Naive thymus-derived CD4-positive, alpha-beta T cell (primary cell): ENCODE measurements around the gene AQP6. TPM values are rescaled to one million over a fixed set of nuclear protein-coding genes. Genes with fewer than 3 reads are reported as not detected.

Experiments used
- ATAC-seq: fragments of 150-1000 bp; cut with Tn5 transposase; 2 replicates; pipeline ENCODE4 v1.10.0; 2021; ENCODE audit warnings: mild to moderate bottlenecking, moderate library complexity
- CTCF ChIA-PET: fragments of 350-600 bp; sonication (Branson Sonifier 250); formaldehyde crosslinking; loops from one replicate; lab custom pipeline; 2021; ENCODE audit warnings: antibody characterized with exemption; lab: Charles Lee
- POLR2A ChIA-PET: fragments of 350-600 bp; sonication (Branson Sonifier 250); formaldehyde crosslinking; loops from one replicate; lab custom pipeline; 2021; ENCODE audit warnings: antibody characterized with exemption, inconsistent platforms; lab: Charles Lee
- DNase-seq, 9 donors: peaks; one replicate each; pipeline versions ENCODE4 v3.0.0 to v3.0.0-alpha.2; 2020 to 2022; ENCODE audit warnings: mixed read lengths in 1 of 9
- H3K27ac ChIP-seq: one replicate; pipeline ENCODE4 v1.7.0; 2013; ENCODE audit warnings: mild to moderate bottlenecking, low read depth, low read length, moderate library complexity
- H3K27me3 ChIP-seq, 2 donors: one replicate each; pipeline ENCODE4 v1.7.0; 2013; ENCODE audit warnings: low read length in 2 of 2, mild to moderate bottlenecking in 2 of 2, moderate library complexity in 2 of 2; ENCODE audit not compliant: control insufficient read depth in 2 of 2, insufficient read depth in 2 of 2
- H3K36me3 ChIP-seq, 3 experiments: 1 replicate in 2 of 3; 2 replicates in 1 of 3; pipeline ENCODE4 v1.7.0; 2013; ENCODE audit warnings: low read length in 3 of 3, mild to moderate bottlenecking in 3 of 3, moderate library complexity in 1 of 3; ENCODE audit not compliant: insufficient read depth in 3 of 3, control insufficient read depth in 2 of 3
- H3K4me1 ChIP-seq, 2 donors: one replicate each; pipeline ENCODE4 v1.7.0; 2013; ENCODE audit warnings: low read length in 2 of 2, mild to moderate bottlenecking in 2 of 2, moderate library complexity in 1 of 2; ENCODE audit not compliant: control insufficient read depth in 2 of 2, insufficient read depth in 2 of 2
- H3K4me3 ChIP-seq: 2 replicates; pipeline ENCODE4 v1.7.0; 2013; ENCODE audit warnings: mild to moderate bottlenecking, low read length
- H3K9me3 ChIP-seq, 3 experiments: 1 replicate in 2 of 3; 2 replicates in 1 of 3; pipeline ENCODE4 v1.7.0; 2013; ENCODE audit warnings: low read length in 3 of 3; ENCODE audit not compliant: control insufficient read depth in 2 of 3
- H3K27ac Mint-ChIP-seq, 9 donors: one replicate each; pipeline ENCODE4 v1.8.0; 2020 to 2022; ENCODE audit warnings: mixed read lengths in 9 of 9, mild to moderate bottlenecking in 8 of 9, moderate library complexity in 5 of 9, inconsistent platforms in 2 of 9
- H3K27me3 Mint-ChIP-seq, 5 donors: one replicate each; pipeline ENCODE4 v1.8.0; 2021 to 2022; ENCODE audit warnings: mixed read lengths in 5 of 5, mild to moderate bottlenecking in 1 of 5
- H3K36me3 Mint-ChIP-seq, 5 donors: one replicate each; pipeline ENCODE4 v1.8.0; 2020 to 2022; ENCODE audit warnings: mixed read lengths in 5 of 5, mild to moderate bottlenecking in 3 of 5, inconsistent platforms in 1 of 5
- H3K4me1 Mint-ChIP-seq, 7 donors: one replicate each; pipeline ENCODE4 v1.8.0; 2020 to 2022; ENCODE audit warnings: mixed read lengths in 7 of 7, mild to moderate bottlenecking in 3 of 7, inconsistent platforms in 1 of 7
- H3K4me3 Mint-ChIP-seq, 10 donors: one replicate each; pipeline ENCODE4 v1.8.0; 2020 to 2022; ENCODE audit warnings: mild to moderate bottlenecking in 10 of 10, mixed read lengths in 10 of 10, moderate library complexity in 6 of 10, inconsistent platforms in 2 of 10
- H3K9me3 Mint-ChIP-seq, 11 donors: one replicate each; pipeline ENCODE4 v1.8.0; 2020 to 2022; ENCODE audit warnings: mixed read lengths in 11 of 11, mild to moderate bottlenecking in 4 of 11, inconsistent platforms in 1 of 11, moderate library complexity in 1 of 11
- intact Hi-C, 2 donors: fragments of 100-400 bp; cut with micrococcal nuclease; formaldehyde crosslinking; loops; one replicate each; pipeline ENCODE4 v1.15.1; 2023
- polyA plus RNA-seq, 2 donors: library from polyadenylated mRNA; unstranded; fragments of 300-500 nt; fragmentation: Illumina TruSeq; gene quantifications; one replicate each; pipeline ENCODE4 v1.2.3, GENCODE V29; 2021
- total RNA-seq, 6 experiments: library from RNA in 5 of 6; stranded (reverse) in 5 of 6; gene quantifications; 1 replicate in 5 of 6; 2 replicates in 1 of 6; pipeline ENCODE4 v1.2.3 and lab custom pipeline; 2021 to 2026

The AQP6 gene
- total and polyA plus RNA-seq, 7 experiments from 2014 or later: not detected

DNA sequence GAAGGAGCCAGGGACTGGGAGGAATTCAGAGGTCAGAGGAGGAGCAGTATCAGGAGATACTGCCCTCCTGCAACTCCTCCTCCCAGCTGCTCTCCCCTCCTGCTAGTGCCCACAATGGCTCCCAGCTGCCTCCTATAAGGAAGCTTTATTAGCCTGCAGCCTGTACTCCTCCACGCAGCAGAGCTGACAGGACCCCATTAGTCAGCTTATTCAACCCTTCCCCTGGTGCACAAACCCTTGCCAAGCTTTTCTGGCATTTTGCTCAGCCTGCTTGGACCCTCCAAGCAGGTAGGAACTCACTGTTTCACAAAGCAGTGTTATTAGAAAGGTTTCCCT lies 29.2 kb upstream of the AQP6 start:
- Mint-ChIP-seq H3K9me3 (no peaks in the 10 kb centered on the region), H3K27me3 (peaks cover 0 to 10% (median 0%) of the 10 kb centered on the region in 5 donors), H3K4me1 (peaks cover 6 to 27% (median 15%) of the 10 kb centered on the region in 7 donors), H3K4me3 (no peak overlapping the region), H3K36me3 (peaks cover 0 to 1% (median 0%) of the 10 kb centered on the region in 5 donors), H3K27ac (no peak overlapping the region)
- CTCF ChIA-PET: no interaction called here
- H3K27ac ChIP-seq: no peak overlapping the region
- ATAC-seq: no peak
- no peaks in the 10 kb centered on the region for H3K9me3 ChIP-seq
- H3K27me3 ChIP-seq: no peaks in the 10 kb centered on the region
- no peaks in the 10 kb centered on the region for H3K36me3 ChIP-seq
- no peak overlapping the region for H3K4me3 ChIP-seq
- H3K4me1 ChIP-seq: no peaks in the 10 kb centered on the region
- DNase-seq: no peak
- intact Hi-C loops: no loop called here
- POLR2A ChIA-PET: no interaction called here

DNA sequence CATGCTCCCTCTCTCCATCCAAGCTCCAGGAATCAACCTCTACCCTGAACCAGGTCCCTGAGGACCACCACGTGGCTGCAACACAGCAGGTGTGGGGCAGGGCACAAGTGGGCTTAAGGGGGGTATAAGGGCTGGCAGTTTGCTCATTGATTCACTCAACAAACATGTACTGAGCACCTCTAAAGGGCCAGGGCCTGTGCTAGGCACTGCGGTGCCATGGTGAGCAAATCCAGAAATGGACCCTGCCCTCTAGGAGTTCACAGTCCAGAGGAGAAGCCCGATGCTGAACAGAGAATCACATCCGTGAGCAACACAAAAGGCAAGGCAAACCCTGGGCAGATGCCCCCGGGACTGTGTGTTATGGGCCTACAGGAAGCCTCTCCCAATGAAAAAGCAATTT lies 28.7 kb upstream of the AQP6 start:
- Histone ChIP-seq H3K4me1 (no peaks in the 10 kb centered on the region), H3K27ac (no peak overlapping the region), H3K9me3 (no peaks in the 10 kb centered on the region), H3K27me3 (no peaks in the 10 kb centered on the region), H3K4me3 (no peak overlapping the region), H3K36me3 (no peaks in the 10 kb centered on the region)
- H3K36me3 Mint-ChIP-seq: peaks cover 0 to 1% (median 0%) of the 10 kb centered on the region in 5 donors
- ATAC-seq (no peak), DNase-seq (no peak)
- POLR2A ChIA-PET: no interaction called here
- peaks cover 6 to 27% (median 15%) of the 10 kb centered on the region in 7 donors for H3K4me1 Mint-ChIP-seq
- no peak overlapping the region for H3K27ac Mint-ChIP-seq
- intact Hi-C loops: loop anchor here in 1 of 2 donors (2.0 kb wide), 1 partner anchor 77 kb away; no protein-coding TSS in a partner anchor
- CTCF ChIA-PET: no interaction called here
- no peak overlapping the region for H3K4me3 Mint-ChIP-seq
- H3K27me3 Mint-ChIP-seq: peaks cover 0 to 10% (median 4%) of the 10 kb centered on the region in 5 donors
- no peaks in the 10 kb centered on the region for H3K9me3 Mint-ChIP-seq

DNA sequence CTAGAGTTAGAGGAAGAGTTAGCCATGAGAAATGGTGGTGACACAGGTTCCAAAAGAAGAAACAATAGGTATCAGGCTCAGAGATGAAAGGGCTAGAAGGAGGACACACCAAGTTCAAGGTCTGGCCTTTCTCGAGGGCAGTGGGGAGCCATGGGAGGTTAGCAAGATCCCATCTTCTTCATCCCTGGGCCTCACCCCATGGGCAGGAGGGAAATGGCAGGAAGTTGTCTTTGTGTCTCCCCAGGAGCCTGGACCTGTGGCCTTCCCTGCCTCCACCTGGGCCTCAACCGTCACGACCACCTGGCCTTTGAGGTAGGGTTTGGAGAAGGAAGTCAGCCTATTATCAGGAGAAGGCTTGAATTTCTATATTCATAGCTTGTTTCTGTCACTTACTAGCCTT lies 28.0 kb upstream of the AQP6 start:
- Mint-ChIP-seq H3K4me1 (peaks cover 6 to 27% (median 15%) of the 10 kb centered on the region in 7 donors), H3K4me3 (peak overlapping the region in 3 of 10 donors; percentile 88 to 93 (median 92)), H3K27me3 (peaks cover 0 to 10% (median 4%) of the 10 kb centered on the region in 5 donors), H3K36me3 (peaks cover 0 to 1% (median 0%) of the 10 kb centered on the region in 5 donors), H3K9me3 (no peaks in the 10 kb centered on the region), H3K27ac (peak overlapping the region in 3 of 9 donors; percentile 1 to 72 (median 60))
- no peak for DNase-seq
- ChIA-PET CTCF (interaction anchor here (0.8 to 2.1 kb wide), 4 partner anchors 15 to 178 kb away, joined by 3 to 21 read pairs (median 5); no protein-coding TSS in a partner anchor), POLR2A (interaction anchor here (0.6 kb wide), 2 partner anchors 13 to 1604 kb away, joined by 3 read pairs; no protein-coding TSS in a partner anchor)
- no peak overlapping the region for H3K27ac ChIP-seq
- H3K27me3 ChIP-seq: no peaks in the 10 kb centered on the region
- no peak overlapping the region for H3K4me3 ChIP-seq
- H3K4me1 ChIP-seq: no peaks in the 10 kb centered on the region
- intact Hi-C loops: loop anchor here in 1 of 2 donors (2.0 kb wide), 1 partner anchor 78 kb away; no protein-coding TSS in a partner anchor
- no peaks in the 10 kb centered on the region for H3K9me3 ChIP-seq
- H3K36me3 ChIP-seq: no peaks in the 10 kb centered on the region
- ATAC-seq: no peak

DNA sequence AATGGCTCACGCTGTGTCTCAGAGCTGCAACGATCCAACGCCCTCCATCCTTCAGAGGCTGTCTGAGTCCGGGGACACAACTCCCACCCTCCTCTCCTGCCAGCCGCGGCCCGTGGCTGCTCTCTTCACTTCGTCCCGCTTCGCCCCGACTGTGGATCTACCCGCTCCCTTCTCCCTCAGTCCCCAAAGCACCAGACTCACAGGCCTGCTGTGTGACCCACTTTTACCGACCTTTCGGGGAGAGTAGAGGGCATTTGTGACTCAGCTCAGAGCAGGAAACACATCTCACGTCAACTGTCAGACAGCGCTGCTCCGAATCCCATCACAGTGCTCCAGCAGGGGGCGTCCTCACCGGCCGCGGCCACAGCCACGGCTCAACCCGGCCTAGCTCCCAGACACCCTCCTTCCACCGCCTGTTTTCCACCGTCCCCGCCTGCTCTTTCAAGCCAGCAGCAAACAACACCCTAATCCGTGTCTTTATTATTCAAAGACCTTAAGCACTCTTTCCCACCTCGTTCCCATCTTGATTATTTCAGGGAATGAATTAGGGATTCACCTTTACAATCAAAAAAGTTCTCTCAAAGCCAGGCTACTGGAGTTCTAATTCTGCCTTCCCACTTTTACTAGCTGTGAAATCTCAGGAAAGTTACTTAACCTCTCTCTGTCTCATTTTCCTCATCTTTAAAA lies 27.2 kb upstream of the AQP6 start:
- peaks cover 0 to 1% (median 0%) of the 10 kb centered on the region in 5 donors for H3K36me3 Mint-ChIP-seq
- Histone ChIP-seq H3K27ac (no peak overlapping the region), H3K9me3 (no peaks in the 10 kb centered on the region), H3K36me3 (no peaks in the 10 kb centered on the region), H3K4me1 (no peaks in the 10 kb centered on the region), H3K4me3 (peak overlapping the region; percentile 24), H3K27me3 (no peaks in the 10 kb centered on the region)
- POLR2A ChIA-PET: interaction anchor here (0.6 kb wide), 2 partner anchors 12 to 1605 kb away, joined by 3 read pairs; no protein-coding TSS in a partner anchor
- DNase-seq (peak; percentile 41 to 86 (median 62)), ATAC-seq (peak; percentile 97)
- peak overlapping the region; percentile 77 to 94 (median 88) for H3K4me3 Mint-ChIP-seq
- peak overlapping the region; percentile 4 to 93 (median 72) for H3K27ac Mint-ChIP-seq
- H3K4me1 Mint-ChIP-seq: peaks cover 6 to 27% (median 15%) of the 10 kb centered on the region in 7 donors
- peaks cover 0 to 10% (median 7%) of the 10 kb centered on the region in 5 donors for H3K27me3 Mint-ChIP-seq
- intact Hi-C loops: loop anchor here in 1 of 2 donors (2.0 kb wide), 1 partner anchor 79 kb away; no protein-coding TSS in a partner anchor
- CTCF ChIA-PET: interaction anchor here (0.7 to 2.1 kb wide), 11 partner anchors 9 to 179 kb away, joined by 3 to 21 read pairs (median 3); no protein-coding TSS in a partner anchor
- no peaks in the 10 kb centered on the region for H3K9me3 Mint-ChIP-seq

DNA sequence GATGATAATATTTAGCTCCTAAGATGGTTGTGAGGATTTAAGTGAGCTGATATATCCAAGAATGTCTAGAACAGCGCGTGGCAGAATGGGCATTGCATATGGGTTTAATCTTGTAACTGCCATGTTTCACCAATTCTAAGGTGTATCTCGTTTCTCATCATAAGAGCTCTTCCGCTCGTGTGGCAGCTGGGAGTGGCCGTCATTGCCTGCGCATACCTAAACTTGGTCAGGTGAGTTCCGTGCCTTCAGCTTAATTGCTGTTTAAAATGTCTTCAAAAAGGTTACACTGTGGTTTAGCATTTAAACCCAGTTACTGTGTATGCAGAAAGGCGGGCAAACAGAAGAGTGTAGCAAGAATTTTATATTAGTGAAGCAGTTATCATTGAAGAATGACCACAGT lies 26.7 kb upstream of the AQP6 start:
- Histone ChIP-seq H3K9me3 (no peaks in the 10 kb centered on the region), H3K27me3 (no peaks in the 10 kb centered on the region), H3K4me3 (no peak overlapping the region), H3K4me1 (no peaks in the 10 kb centered on the region), H3K27ac (no peak overlapping the region), H3K36me3 (no peaks in the 10 kb centered on the region)
- POLR2A ChIA-PET: no interaction called here
- no peaks in the 10 kb centered on the region for H3K9me3 Mint-ChIP-seq
- no peak for ATAC-seq
- intact Hi-C loops: no loop called here
- peak overlapping the region in 8 of 10 donors; percentile 77 to 93 (median 88) for H3K4me3 Mint-ChIP-seq
- CTCF ChIA-PET: interaction anchor here (0.6 to 2.1 kb wide), 9 partner anchors 8 to 91 kb away, joined by 3 to 21 read pairs (median 3); no protein-coding TSS in a partner anchor
- DNase-seq: peak in 1 of 9 donors; percentile 6
- H3K27me3 Mint-ChIP-seq: peaks cover 0 to 10% (median 7%) of the 10 kb centered on the region in 5 donors
- H3K4me1 Mint-ChIP-seq: peaks cover 6 to 27% (median 15%) of the 10 kb centered on the region in 7 donors
- peaks cover 0 to 1% (median 0%) of the 10 kb centered on the region in 5 donors for H3K36me3 Mint-ChIP-seq
- H3K27ac Mint-ChIP-seq: peak overlapping the region in 7 of 9 donors; percentile 4 to 93 (median 69)

DNA sequence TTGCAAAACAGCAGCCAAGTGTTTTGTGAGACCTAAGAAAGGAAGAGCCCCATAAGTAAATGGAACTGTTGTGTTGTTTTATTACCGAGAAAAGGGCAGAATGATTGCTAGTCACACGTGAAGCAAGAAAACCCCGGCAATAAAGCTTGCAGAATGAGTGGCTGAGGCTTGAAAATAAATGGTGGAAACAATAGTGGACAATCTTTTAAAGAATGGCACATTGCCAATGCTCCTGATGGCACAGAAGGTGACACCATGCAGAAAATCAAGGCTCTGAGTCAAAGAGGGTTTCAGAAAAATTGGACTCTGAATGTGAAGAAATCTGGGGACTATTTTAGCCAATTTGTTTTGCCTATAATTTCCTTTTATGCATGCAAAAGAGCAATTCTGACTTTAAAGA lies 26.2 kb upstream of the AQP6 start:
- no peak for DNase-seq
- H3K27ac ChIP-seq: no peak overlapping the region
- no peak for ATAC-seq
- Mint-ChIP-seq H3K36me3 (peaks cover 0 to 1% (median 0%) of the 10 kb centered on the region in 5 donors), H3K27ac (peak overlapping the region in 3 of 9 donors; percentile 4 to 77 (median 72)), H3K27me3 (peaks cover 0 to 10% (median 7%) of the 10 kb centered on the region in 5 donors), H3K4me1 (peaks cover 6 to 27% (median 15%) of the 10 kb centered on the region in 7 donors), H3K9me3 (no peaks in the 10 kb centered on the region), H3K4me3 (peak overlapping the region in 1 of 10 donors; percentile 92)
- H3K4me3 ChIP-seq: no peak overlapping the region
- H3K9me3 ChIP-seq: no peaks in the 10 kb centered on the region
- H3K27me3 ChIP-seq: no peaks in the 10 kb centered on the region
- no peaks in the 10 kb centered on the region for H3K4me1 ChIP-seq
- ChIA-PET CTCF (interaction anchor here (0.6 to 2.1 kb wide), 4 partner anchors 8 to 19 kb away, joined by 3 to 21 read pairs (median 3); no protein-coding TSS in a partner anchor), POLR2A (no interaction called here)
- intact Hi-C loops: no loop called here
- no peaks in the 10 kb centered on the region for H3K36me3 ChIP-seq
